SH-SY5Y (cell line): Measurements from ENCODE around the gene CARD9.

Source experiments
- GATA2 ChIP-seq: IDR thresholded peaks from 2 replicates; pipeline ENCODE4 v1.6.1; 2011; ENCODE audit warnings: mild to moderate bottlenecking, low read depth, low read length
- GATA3 ChIP-seq: IDR thresholded peaks from 2 replicates; pipeline ENCODE4 v1.6.1; 2011; ENCODE audit warnings: low read depth, mild to moderate bottlenecking, low read length, moderate library complexity

DNA sequence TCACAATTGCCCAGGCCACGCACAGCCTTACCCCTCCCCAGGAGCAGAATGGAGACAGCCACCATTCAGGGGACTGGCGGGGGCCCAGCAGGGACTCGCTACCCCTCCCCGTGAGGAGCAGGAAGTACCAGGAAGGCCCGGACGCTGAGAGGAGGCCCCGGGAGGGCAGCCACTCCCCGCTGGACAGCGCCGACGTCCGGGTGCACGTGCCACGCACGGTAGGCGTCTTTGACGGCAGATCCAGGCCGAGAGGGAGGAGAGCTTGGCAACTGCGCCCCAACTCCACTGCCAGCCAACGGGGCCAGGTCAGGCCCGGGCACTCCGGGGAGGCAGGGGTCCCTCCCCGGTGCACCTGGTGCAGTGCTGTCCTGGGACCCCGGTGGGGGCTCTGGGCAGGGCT is 23.9 kb downstream of the CARD9 start:
- TF ChIP-seq GATA2 (no peak), GATA3 (no peak)
